MG63 (cell line): ENCODE results near the gene LHPP. TPM values are rescaled to one million over a fixed set of nuclear protein-coding genes. Genes with fewer than 3 reads are reported as not detected.

Experiments
- DNase-seq: peaks from one replicate; pipeline ENCODE4 v3.0.0-alpha.2; 2020
- H3K27me3 ChIP-seq: fragments of 250-450 bp; sonication (Bioruptor Pico); 2 replicates; pipeline ENCODE4 v1.5.1; 2020; ENCODE audit warnings: mild to moderate bottlenecking, moderate library complexity
- H3K36me3 ChIP-seq: fragments of 250-450 bp; sonication (Bioruptor Pico); 2 replicates; pipeline ENCODE4 v1.5.1; 2020; ENCODE audit warnings: mild to moderate bottlenecking, moderate library complexity
- H3K4me3 ChIP-seq: fragments of 250-450 bp; sonication (Bioruptor Pico); 2 replicates; pipeline ENCODE4 v1.5.1; 2020; ENCODE audit warnings: mild to moderate bottlenecking, moderate library complexity
- H3K9me3 ChIP-seq: fragments of 250-450 bp; sonication (Bioruptor Pico); 2 replicates; pipeline ENCODE4 v1.5.1; 2020; ENCODE audit warnings: mild to moderate bottlenecking, moderate library complexity
- total RNA-seq: library from RNA; depleted of rRNA; stranded (reverse); fragments of >200 nt; shearing (Covaris generic); gene quantifications from 2 replicates; pipeline ENCODE4 v1.2.3, GENCODE V29; 2014; ENCODE audit warnings: low replicate concordance

Gene LHPP
- total RNA-seq, 1 experiment from 2014 or later: 17.0 TPM

GRCh38 chr10:124520558-124521428, 59.2 kb downstream of the LHPP start:
- H3K27me3 ChIP-seq: no peaks in the 10 kb centered on the region
- H3K9me3 ChIP-seq: no peaks in the 10 kb centered on the region
- no peak overlapping the region for H3K4me3 ChIP-seq
- no peaks in the 10 kb centered on the region for H3K36me3 ChIP-seq
- DNase-seq: no peak

- Histone ChIP-seq H3K36me3 (no peaks in the 10 kb centered on the region), H3K9me3 (no peaks in the 10 kb centered on the region), H3K4me3 (no peak overlapping the region), H3K27me3 (no peaks in the 10 kb centered on the region)
- peak; percentile 36 for DNase-seq
Observed at GRCh38 chr10:124521429-124521871, 59.8 kb downstream of the LHPP start.

DNA sequence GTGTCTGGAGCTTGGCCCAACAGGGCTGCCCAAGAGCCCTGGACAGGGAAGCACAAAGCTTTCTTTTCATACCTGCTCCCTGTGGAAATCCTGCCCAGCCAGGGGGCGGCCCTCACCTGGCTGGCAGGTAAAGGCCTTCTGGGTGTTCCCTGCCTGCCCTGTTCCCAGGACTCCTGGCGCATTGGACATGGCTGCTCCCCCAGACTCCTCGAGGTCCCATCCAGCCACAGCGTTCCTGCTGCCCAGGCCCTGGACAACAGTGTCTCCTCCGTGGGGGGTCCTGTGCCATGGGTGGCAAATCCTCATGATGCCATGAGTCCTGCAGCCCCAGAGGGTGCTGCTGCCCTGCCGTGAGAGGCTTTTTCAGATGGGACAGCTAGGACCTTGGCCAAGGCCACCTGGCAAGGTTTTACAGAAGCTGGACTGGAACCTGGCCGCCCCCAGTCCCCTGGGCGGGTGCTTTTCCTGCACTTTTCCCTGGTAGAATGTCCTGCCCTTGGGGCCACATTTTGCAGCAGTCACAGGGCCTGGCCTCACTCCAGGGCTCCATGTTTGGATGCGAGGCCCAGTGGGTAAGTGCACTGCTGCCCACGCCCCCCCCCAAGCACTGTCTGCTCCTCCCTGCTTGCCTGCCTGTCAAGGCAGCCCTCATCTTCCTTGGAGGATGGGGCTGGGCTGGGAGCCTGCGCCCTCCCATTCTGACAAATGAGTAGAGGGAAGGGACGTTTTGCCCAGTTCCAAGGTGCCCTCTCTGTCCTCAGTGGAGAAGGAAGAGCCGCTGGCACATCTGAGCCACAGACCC, 60.7 kb downstream of the LHPP start:
- no peak overlapping the region for H3K4me3 ChIP-seq
- H3K36me3 ChIP-seq: no peaks in the 10 kb centered on the region
- DNase-seq: no peak
- H3K9me3 ChIP-seq: no peaks in the 10 kb centered on the region
- no peaks in the 10 kb centered on the region for H3K27me3 ChIP-seq

GRCh38 chr10:124522933-124523871, 61.6 kb downstream of the LHPP start:
- no peaks in the 10 kb centered on the region for H3K9me3 ChIP-seq
- no peaks in the 10 kb centered on the region for H3K27me3 ChIP-seq
- no peak for DNase-seq
- no peak overlapping the region for H3K4me3 ChIP-seq
- H3K36me3 ChIP-seq: no peaks in the 10 kb centered on the region

- no peak for DNase-seq
- H3K9me3 ChIP-seq: no peaks in the 10 kb centered on the region
- H3K27me3 ChIP-seq: no peaks in the 10 kb centered on the region
- H3K4me3 ChIP-seq: no peak overlapping the region
- H3K36me3 ChIP-seq: no peaks in the 10 kb centered on the region
Observed at GRCh38 chr10:124523901-124524300, 62.3 kb downstream of the LHPP start.

DNA sequence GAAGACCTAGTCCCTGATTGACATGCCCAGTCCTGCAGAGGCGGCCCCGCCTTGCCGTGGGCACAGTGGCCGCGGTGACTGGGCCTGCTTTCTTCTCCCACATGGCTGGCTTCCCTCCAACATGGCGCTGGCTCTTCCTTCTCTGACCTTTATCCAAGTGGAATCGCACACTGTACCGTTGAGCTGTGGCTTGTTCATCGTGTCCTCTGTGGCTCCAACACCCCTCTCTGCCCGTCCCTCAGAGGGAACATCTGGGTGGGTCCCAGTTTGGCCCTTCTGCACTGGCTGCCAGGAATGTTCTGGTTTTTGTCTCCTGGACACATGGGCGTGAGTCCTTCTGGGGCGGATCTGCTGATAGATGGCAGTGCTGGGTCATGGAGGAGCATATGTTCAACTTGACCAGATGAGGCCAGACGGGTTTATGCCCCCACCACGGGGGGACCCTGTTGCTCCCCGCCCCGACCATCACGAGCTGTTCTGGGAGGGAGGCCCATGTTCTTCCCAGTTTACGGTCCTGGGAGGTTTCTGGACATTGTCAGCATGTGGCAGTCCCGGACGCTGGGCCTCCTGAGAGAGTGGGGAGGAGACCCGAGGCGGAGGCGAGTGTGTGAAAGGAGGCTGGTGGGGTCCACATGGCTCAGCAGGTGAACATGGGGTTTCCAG, 63.5 kb downstream of the LHPP start:
- H3K9me3 ChIP-seq: no peaks in the 10 kb centered on the region
- H3K27me3 ChIP-seq: no peaks in the 10 kb centered on the region
- H3K4me3 ChIP-seq: no peak overlapping the region
- peak; percentile 47 for DNase-seq
- no peaks in the 10 kb centered on the region for H3K36me3 ChIP-seq

DNA sequence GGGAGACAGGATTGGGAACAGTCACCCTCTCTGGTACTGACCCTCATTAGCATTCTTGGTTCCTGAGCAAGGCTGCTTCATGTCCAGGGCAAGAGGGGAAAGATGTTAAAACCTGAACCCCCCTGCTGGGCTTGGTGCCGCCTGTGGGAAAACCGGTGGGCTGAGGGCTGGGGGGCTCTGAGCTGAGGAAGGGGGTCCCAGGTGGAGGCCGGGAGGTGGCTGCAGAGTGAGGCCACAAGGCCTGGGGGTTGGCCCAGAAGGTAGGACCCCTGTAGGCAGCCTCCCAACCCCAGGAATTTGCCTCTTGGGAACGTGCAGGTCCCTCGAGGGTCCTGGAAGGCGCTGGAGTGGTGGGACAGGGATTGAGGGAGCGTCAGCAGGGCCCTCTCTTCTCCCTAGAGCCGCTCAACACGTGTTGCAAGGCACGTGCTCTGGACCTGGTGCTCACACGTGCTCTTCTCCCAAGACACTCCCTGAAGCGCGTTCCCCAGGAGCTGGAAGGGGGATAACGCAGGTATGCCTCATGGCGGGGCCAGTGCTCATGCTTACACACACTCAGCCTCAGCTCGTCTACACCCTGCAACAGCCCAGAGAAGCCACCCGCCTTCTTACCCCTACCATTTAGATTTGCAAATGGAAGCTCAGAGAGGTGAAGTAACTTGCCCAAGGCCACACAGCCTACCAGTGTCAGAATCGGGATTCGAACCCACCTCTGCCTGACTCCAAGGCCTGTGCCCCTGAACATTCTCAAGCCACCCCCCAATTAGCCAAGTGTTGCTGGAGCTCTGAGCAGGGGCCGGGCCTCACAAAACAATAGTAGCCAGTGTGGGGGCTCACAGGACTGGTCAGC, 64.4 kb downstream of the LHPP start:
- Histone ChIP-seq H3K4me3 (no peak overlapping the region), H3K36me3 (no peaks in the 10 kb centered on the region), H3K9me3 (no peaks in the 10 kb centered on the region), H3K27me3 (no peaks in the 10 kb centered on the region)
- DNase-seq: no peak

GRCh38 chr10:124526621-124527267, 65.1 kb downstream of the LHPP start:
- DNase-seq: no peak
- Histone ChIP-seq H3K4me3 (no peak overlapping the region), H3K9me3 (no peaks in the 10 kb centered on the region), H3K27me3 (no peaks in the 10 kb centered on the region), H3K36me3 (no peaks in the 10 kb centered on the region)

- Histone ChIP-seq H3K4me3 (no peak overlapping the region), H3K27me3 (no peaks in the 10 kb centered on the region), H3K9me3 (no peaks in the 10 kb centered on the region), H3K36me3 (no peaks in the 10 kb centered on the region)
- no peak for DNase-seq
Observed at GRCh38 chr10:124527874-124528395, 66.3 kb downstream of the LHPP start.

DNA sequence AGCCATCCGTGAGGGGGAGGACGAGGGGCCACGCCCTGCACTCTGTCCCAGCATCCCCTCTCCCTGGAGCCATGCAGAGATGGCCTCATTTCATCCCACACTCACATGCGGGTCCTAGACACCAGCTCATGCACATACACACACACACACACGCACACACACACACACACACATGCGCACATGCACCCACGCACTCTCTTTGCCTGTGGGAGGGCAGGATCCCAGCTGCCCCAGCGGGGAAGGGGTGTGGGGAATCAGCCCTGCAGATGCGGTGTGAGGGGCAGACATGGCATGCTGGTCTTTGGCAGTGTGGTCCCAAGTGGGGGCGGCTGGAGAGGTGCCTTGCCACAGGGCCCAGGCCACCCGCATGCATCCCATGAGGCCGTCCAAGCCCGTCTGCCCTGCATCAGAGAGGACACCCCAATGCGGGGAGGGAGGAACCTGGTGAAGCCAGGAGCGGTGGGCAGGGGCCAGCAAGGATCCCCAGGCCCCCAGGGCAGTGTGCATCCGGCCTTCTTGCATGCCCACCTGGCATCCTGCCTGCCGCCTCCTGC, 68.1 kb downstream of the LHPP start:
- no peak overlapping the region for H3K4me3 ChIP-seq
- H3K36me3 ChIP-seq: no peaks in the 10 kb centered on the region
- no peaks in the 10 kb centered on the region for H3K27me3 ChIP-seq
- DNase-seq: no peak
- H3K9me3 ChIP-seq: no peaks in the 10 kb centered on the region

- Histone ChIP-seq H3K9me3 (no peaks in the 10 kb centered on the region), H3K36me3 (no peaks in the 10 kb centered on the region)
- DNase-seq: peak; percentile 83
Observed at GRCh38 chr10:124530215-124530665, 68.6 kb downstream of the LHPP start.

DNA sequence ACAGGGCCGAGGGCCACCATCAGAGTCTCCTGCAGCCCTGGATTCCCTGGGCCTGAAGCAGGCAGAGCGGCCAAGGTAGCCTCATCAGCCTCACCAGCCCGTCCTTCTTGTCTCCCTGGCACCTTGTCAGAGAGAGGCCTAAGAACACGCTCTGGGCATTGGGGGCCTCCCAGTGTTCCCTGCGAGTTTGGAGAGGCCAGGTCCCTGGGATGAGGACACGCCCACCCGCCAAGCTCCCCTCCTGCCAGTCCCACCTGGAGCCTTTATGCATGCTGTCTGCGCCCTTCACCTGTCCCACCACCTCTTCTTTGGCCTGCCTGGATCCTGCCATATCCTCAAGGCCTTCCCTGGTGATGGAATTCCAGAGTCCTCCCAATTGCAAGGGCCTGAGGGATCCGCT, 69.2 kb downstream of the LHPP start:
- H3K9me3 ChIP-seq: no peaks in the 10 kb centered on the region
- H3K27me3 ChIP-seq: no peaks in the 10 kb centered on the region
- no peaks in the 10 kb centered on the region for H3K36me3 ChIP-seq
- DNase-seq: no peak
- H3K4me3 ChIP-seq: no peak overlapping the region

More at GRCh38 chr10:124530215-124530665, 68.6 kb downstream of the LHPP start:
- H3K4me3 ChIP-seq: no peak overlapping the region
- H3K27me3 ChIP-seq: no peaks in the 10 kb centered on the region

DNA sequence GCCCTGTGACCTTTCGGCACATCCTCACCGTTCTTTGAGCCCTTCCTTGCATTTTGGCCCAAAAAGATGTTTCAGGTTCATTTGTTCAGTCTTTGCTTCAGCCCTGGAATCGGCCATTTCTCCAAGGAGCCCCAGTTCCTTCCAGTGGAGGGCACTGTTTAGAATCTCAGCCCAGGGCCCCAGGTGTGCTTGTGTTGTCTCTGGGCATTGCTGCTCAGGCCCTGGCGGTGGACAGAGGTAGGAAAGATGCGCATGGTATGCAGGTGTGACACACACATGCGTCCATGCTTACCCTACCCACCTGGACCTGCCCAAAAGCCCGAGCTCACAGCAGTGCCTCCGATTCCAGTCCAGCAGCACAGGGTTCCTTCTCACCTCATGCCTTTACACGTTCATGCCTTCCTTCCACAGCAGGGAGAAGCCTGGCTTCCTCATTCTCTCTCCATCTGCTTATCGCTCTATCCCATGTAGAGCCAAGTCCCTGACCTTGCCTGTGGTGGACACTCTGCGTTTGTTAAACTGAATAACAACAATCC, 70.6 kb downstream of the LHPP start:
- no peak overlapping the region for H3K4me3 ChIP-seq
- H3K36me3 ChIP-seq: no peaks in the 10 kb centered on the region
- no peak for DNase-seq
- no peaks in the 10 kb centered on the region for H3K27me3 ChIP-seq
- no peaks in the 10 kb centered on the region for H3K9me3 ChIP-seq

GRCh38 chr10:124532788-124533187, 71.2 kb downstream of the LHPP start:
- H3K9me3 ChIP-seq: no peaks in the 10 kb centered on the region

More at GRCh38 chr10:124532788-124533187, 71.2 kb downstream of the LHPP start:
- Histone ChIP-seq H3K36me3 (no peaks in the 10 kb centered on the region), H3K4me3 (no peak overlapping the region), H3K27me3 (no peaks in the 10 kb centered on the region)
- no peak for DNase-seq
